ENCODE data around the gene SNRPA.
"Not testable (repeated sequence)": the region's sequence is repeated elsewhere in the genome, so short reads cannot be mapped to it uniquely, and the experiment has no call there.

- not testable (repeated sequence) for TF ChIP-seq POLR2A (IDR thresholded peaks at IDR 0.05)
- TF ChIP-seq, protein P1, sequence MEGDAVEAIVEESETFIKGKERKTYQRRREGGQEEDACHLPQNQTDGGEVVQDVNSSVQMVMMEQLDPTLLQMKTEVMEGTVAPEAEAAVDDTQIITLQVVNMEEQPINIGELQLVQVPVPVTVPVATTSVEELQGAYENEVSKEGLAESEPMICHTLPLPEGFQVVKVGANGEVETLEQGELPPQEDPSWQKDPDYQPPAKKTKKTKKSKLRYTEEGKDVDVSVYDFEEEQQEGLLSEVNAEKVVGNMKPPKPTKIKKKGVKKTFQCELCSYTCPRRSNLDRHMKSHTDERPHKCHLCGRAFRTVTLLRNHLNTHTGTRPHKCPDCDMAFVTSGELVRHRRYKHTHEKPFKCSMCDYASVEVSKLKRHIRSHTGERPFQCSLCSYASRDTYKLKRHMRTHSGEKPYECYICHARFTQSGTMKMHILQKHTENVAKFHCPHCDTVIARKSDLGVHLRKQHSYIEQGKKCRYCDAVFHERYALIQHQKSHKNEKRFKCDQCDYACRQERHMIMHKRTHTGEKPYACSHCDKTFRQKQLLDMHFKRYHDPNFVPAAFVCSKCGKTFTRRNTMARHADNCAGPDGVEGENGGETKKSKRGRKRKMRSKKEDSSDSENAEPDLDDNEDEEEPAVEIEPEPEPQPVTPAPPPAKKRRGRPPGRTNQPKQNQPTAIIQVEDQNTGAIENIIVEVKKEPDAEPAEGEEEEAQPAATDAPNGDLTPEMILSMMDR (IDR thresholded peaks at IDR 0.05) = not testable (repeated sequence)
Measured at GRCh38 chr19:40766385-40766784, 15.4 kb downstream of the SNRPA start.
